Nucleus accumbens (tissue), 56 donors: Measurements from ENCODE around the gene TMEM45B.
A peak's percentile ranks its signal among the peaks of the same experiment; 100 is the strongest.

ENCODE experiments used
- DNase-seq, 56 donors: peaks; one replicate each; lab custom pipeline; 2025; lab: John Stamatoyannopoulos, UW

The TMEM45B gene

DNA sequence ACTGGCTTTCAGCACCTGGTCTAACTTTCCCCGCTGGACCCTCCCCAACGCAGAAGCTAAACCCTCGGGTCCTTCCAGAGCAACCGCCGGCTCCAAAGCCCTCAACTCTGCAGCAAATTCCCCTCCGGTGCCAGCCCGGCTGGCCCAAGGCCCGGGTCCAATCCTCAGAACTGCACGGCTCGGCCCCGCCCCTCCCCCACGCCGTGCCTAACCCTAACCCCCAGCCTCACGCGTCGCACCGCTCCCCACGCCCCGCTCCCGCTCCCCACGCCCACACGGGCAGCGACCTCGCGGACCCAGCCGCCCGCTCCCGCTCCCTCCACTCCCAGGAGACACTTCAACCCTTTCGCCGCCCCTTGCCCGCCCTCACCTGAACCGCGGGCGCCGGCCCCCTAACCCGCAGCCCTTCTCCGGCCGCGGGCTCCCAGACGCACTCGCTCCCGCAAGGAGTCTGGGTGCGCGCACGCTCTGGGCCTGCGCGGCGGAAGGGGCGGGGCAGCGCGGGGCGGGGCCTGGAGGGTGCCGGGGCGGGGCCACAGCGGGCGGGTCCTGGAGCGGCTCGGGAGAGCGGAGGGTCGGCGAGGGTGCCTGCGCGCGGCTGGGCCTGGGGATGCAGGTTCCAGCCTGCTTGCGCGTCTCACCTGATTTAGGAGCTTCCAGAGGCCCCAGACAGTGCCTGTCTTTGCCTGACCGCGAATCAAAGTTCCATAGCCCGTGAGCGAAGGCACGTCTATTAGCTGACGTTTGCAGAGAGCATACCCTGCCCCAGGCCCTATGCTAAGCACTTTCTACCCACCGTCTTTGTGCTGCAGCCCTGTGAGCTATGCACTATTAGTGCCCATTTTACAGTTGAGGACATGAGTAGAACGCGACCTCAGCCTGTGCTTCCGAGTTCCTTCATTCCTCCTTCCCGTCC is 79.7 kb downstream of the TMEM45B start, which contains the start of gene NFRKB:
Gene NFRKB (minus strand): TSS at position 453 of the 916 bp plus-strand sequence. CDS start 2,729 bp downstream, outside the sequence.
- DNase-seq = peak in 55 of 56 donors; percentile 8 to 92 (median 79)

GRCh38 chr11:129896062-129896461 is 80.4 kb downstream of the TMEM45B start:
- peak in 2 of 56 donors; percentile 10 to 33 for DNase-seq

DNA sequence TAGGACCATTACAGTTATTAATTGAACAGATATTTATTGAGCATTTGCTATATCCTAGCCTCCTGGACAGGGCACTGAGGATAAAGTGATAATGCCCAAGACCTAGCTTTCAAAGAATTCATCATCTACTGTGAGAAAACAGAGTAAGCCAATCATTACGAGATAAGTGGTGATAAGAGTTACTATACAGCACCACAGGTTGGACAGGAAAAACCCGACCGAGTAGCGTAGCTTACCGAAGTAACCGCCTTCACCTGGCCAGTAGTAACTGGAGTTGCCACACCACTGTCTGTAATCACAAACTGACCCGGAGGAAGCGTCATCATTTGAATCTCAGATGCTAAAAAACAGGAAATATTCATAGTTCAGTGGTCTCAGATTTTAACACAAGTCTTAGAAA is 89.8 kb downstream of the TMEM45B start:
- DNase-seq = no peak
